ENCODE results near the gene BCL10.

The BCL10 gene

DNA sequence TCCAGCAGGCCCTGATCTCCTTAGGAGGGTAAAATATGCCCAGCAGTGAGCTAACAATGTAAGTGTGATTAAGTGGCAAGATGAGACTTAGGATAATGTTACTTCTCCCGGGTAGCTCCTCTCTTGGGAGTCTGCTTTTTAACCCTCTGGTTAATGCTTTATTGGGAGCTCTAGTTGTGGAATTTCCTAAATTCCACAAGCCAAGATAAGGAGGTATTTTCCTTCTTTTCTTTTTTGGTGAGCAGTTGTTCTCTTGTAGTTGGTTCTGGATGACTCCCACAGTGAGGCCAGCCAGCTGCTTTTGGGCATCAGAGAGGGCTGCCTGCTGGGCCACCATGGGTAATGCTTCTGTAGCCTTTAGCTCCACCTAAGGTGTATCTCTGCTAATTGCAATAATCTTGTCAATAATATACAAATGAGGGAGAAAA lies 36.2 kb downstream of the BCL10 start:
- TF ChIP-seq, protein P1, sequence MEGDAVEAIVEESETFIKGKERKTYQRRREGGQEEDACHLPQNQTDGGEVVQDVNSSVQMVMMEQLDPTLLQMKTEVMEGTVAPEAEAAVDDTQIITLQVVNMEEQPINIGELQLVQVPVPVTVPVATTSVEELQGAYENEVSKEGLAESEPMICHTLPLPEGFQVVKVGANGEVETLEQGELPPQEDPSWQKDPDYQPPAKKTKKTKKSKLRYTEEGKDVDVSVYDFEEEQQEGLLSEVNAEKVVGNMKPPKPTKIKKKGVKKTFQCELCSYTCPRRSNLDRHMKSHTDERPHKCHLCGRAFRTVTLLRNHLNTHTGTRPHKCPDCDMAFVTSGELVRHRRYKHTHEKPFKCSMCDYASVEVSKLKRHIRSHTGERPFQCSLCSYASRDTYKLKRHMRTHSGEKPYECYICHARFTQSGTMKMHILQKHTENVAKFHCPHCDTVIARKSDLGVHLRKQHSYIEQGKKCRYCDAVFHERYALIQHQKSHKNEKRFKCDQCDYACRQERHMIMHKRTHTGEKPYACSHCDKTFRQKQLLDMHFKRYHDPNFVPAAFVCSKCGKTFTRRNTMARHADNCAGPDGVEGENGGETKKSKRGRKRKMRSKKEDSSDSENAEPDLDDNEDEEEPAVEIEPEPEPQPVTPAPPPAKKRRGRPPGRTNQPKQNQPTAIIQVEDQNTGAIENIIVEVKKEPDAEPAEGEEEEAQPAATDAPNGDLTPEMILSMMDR (IDR thresholded peaks at IDR 0.05; ENCODE audit: borderline replicate concordance, insufficient read depth, low read depth, low read length), result no peak
- H3K4me3 ChIP-seq (ENCODE audit: low read depth, low read length), result no peak overlapping the region

DNA sequence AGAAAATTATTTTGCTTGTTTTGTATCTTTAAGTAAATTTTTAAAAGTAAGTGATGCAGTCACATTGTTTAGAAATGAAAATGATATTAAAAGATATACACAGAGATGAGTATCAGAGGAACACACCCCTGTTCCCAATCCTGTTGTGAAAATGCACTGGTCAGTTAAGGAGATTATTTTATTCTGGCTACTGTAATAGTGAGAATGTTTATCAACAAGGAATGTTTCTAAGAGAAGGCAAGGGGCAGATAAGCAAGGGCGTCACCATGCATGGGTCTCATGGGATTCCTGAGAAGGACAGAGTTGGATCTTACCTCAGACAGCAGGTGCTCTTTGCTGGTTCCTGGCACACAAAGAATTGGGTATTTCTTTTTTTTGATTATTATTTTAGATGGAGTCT lies 38.8 kb downstream of the BCL10 start:
- TF ChIP-seq, protein P1 (IDR thresholded peaks at IDR 0.05; ENCODE audit: borderline replicate concordance, insufficient read depth, low read depth, low read length), result no peak
- H3K4me3 ChIP-seq (ENCODE audit: low read depth, low read length), result no peak overlapping the region

- H3K4me3 ChIP-seq (ENCODE audit: low read depth, low read length), result no peak overlapping the region
- TF ChIP-seq, protein P1 (IDR thresholded peaks at IDR 0.05; ENCODE audit: borderline replicate concordance, insufficient read depth, low read depth, low read length), result peak; percentile 41; the same call in 1 of the 2 replicates
These were observed 46.0 kb downstream of the BCL10 start for GRCh38 chr1:85230305-85230977.

- TF ChIP-seq, protein P1 (IDR thresholded peaks at IDR 0.05; ENCODE audit: borderline replicate concordance, insufficient read depth, low read depth, low read length), result no peak
- no peak overlapping the region for H3K4me3 ChIP-seq (ENCODE audit: low read depth, low read length)
These were observed 46.8 kb downstream of the BCL10 start for GRCh38 chr1:85229574-85230097.

- TF ChIP-seq, protein P1 (IDR thresholded peaks at IDR 0.05; ENCODE audit: borderline replicate concordance, insufficient read depth, low read depth, low read length), result no peak
- no peak overlapping the region for H3K4me3 ChIP-seq (ENCODE audit: low read depth, low read length)
These were observed 47.5 kb downstream of the BCL10 start for GRCh38 chr1:85228972-85229371.

DNA sequence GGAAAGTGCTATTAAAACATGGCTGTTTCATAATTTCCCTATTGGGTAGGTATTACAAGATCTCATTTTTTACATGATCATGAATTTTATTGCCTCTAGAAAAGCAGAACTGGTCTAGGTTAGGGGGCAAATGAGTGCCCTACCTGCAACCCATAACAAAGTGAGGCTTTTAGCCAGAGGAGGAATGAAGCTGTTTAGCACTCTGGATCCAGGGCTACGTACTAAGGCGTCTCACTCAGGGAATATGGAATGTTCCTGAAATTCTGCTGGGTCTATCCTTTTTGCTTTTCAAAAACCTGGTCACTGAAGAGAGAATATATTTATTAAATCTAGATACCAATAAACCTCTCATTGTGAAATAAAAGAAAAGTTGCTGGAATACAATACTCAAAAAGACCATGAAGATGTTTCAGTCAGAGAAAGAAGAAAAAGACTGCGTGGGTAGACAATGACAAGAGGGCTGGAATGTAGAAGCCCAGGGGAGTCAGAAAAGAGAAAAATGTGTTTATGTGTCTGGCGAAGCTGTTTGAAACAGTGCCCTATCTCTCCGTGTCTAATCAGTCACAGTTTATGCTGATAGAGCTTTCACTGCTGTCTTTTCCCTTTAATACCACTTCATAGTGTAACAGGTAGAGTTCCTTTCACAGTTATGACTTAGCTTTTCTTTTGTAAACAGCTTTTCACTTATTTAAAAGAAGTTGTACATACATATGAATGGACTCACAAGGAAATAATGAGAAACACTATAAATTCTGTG lies 50.6 kb downstream of the BCL10 start:
- H3K4me3 ChIP-seq (ENCODE audit: low read depth, low read length), result no peak overlapping the region
- TF ChIP-seq, protein P1 (IDR thresholded peaks at IDR 0.05; ENCODE audit: borderline replicate concordance, insufficient read depth, low read depth, low read length), result no peak

Measured in GM12875 (cell line).